Epidermal melanocyte (primary cell): Measurements from ENCODE around the gene DOCK1.

ENCODE experiments used
- DNase-seq: peaks from one replicate; pipeline ENCODE4 v3.0.0; 2011; ENCODE audit warnings: low spot score; ENCODE audit not compliant: insufficient read length

Gene DOCK1

DNA sequence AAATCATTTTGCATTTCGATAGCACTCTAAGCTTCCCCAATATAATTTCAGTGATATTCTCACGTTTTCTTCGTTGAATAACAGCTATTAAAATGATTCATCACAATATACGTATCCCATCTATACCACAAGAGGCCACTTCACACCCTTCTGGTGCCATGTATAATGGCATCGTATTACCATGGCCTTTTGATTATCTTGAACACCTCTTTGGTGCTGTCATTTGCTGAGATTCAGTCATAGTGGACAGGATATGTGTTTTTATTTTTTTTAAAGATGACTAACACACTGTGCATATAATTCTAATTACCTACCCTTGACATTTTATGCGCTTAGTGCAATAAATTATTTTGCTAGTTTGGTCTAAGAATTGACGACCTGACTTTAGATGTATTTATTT lies 297.8 kb downstream of the DOCK1 start:
- no peak for DNase-seq

DNA sequence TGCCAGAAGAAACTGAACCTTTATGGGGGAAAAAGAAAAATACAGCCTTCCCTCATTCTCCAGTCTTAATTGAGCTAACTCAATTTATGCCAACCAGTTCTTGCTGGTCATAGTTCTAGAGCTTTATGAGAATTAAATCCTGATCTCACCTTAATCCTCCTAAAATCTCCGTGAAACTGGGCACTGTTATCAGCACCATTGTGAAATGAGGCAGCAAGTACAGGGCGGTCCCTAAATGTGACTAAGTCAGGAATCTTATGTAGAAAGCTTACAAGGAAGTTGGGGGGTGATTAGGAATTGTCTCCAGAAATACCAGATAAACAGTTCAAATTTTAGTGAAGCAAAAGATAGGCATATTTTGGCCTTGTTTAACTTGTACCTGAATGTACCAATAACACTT lies 301.9 kb downstream of the DOCK1 start:
- no peak for DNase-seq

DNA sequence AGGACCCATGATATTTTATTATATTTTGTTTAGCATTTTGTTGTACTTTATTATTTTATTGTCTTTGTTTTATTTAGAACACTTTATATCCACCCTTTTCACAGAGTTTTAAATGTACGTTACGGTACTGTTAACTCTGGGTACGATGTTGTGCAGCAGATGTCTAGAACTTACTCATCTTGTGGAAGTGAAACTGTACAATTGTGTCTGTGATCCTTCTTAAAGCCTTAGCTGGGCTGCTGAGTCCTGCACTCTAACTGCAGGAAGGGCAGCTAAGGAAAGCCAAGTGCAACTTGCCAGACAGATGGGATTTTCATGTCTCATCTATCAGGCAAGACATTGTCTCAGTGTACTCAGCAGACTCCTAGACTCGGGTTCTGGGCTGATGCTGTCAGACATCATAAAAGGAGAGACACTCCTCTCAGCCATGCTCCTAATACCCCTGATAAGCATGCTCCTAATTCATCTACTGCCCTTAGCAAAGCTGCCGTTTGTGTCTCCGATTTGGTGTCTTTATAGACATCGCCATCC lies 305.8 kb downstream of the DOCK1 start:
- no peak for DNase-seq

DNA sequence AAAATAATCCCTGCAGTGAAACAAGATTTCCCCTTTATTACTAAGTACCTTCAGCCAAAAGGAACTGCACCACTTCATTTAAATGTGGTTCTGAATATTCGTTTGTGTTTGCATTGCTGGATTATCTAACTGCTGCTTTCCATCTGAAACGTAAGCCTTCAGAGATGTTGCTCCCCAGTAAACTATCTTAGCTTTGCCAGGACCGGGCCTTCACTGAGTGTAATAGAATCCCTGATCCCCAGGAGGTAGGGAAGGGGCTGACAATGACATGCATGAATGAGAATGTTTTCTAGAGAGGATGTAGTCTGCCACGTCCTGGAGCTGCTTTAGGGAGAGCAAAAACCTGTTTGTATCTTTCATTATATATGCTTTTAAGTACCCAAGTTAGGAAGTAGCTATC lies 310.6 kb downstream of the DOCK1 start:
- no peak for DNase-seq

DNA sequence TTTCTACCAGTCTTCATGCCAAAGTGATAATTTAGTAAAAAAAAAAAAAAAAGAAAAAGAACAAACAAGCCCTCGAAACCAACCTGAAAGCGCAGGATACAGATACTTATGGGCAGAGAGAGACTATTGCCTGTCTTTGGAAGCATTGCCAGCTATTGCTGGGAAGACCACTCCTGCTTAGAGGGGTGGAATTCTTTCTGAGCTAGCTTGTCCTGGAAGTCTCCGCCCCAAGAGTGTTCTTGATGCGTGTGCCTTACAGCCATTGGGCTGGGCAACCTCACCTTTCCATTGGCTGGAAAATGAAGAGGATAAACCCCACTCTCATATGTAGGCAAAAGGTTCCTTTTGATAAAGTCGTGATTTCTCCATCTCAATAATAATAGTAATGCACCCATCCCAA lies 311.0 kb downstream of the DOCK1 start:
- no peak for DNase-seq

DNA sequence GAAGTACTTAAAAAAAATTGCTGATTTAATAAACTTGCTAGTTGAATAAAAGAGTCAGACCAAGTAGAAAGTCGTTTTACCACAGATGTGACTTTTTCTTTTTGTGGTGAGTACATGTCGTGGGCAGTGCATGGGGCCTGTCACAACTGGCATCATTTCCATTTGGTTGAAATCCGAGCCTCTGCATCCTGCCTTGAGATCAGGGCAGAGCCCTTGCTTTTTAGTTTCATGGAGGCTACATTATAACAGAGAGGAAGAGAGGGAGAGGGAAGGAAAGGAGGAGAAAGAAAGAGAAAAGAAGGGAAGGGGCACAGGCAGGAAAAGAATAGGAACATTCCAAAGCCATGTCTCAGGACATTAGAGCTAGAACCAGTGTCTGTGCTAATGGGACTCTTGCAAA lies 311.6 kb downstream of the DOCK1 start:
- DNase-seq: no peak

DNA sequence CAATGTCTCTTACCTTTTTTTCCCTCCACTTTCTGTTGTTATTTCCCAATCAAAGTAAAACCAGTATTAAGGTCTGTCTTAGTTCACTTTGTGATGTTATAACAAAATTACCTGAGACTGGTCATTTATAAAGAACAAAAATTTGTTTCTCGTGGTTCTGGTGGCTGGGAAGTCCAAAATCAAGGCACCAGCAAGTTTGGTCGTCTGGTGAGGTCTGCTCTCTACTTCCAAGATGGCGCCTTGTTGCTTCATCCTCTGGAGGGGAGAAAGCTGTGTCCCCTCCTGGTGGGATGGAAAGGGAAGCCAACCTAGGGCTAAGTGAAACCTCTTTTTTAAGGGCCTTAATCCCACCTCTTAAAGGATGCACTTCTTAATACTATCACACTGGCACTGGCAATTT lies 313.4 kb downstream of the DOCK1 start:
- DNase-seq: no peak

DNA sequence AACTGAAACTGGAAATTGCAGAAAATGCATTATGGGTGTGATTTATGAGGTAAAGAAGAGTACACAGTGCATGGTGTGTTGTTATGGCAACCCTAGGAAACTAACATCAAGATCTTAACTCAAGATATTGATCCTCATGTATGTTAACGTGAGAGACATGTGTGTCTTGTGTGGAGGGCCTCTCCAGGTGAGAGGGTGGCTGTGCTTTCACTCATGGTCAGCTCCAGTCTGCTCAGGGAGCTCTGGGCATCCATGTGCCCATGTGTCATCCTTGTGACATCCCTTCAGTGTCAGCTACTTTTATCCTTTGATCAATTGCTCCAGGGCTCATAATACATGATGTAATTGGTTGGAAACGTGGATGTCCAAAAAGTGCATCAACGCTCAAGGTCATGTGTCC lies 316.1 kb downstream of the DOCK1 start:
- no peak for DNase-seq

DNA sequence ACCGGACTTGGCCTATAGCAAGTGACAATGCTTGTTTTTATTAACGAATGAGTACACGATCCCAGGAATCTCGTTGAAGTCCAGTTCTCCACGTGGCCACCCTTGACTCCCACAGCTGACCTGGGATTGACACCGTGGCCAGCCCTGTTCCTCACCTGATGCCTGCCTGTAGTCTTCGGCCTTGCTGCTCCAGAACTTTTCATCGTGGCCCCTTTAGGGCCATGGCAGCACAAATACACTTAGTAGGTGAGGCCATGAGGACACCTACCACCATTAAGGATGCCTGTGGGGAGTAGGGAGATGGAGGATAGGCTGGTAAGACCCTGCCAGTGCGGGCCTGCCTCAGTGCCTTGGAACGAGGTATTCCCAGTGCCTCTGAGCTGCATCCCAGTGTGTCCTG lies 321.8 kb downstream of the DOCK1 start:
- DNase-seq: no peak

DNA sequence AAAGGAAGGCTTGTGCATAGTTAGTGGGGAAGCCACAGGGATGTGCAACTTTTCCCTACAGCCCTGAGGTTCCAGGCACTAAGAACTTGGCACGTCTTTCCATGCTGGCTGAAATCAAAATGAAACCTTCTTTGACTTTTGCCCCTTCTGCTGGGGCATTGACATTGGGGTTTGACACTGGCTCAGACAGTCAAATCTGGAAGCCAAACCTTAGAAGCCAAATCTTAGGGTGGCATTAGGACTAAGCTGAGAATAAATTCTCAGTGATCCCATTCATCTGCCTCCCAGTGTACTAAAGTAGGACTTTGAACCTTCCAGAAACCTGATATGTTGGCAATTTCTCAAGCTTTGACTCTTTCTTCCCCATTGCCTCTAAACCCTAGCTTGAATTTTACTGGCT lies 322.4 kb downstream of the DOCK1 start:
- DNase-seq: no peak

DNA sequence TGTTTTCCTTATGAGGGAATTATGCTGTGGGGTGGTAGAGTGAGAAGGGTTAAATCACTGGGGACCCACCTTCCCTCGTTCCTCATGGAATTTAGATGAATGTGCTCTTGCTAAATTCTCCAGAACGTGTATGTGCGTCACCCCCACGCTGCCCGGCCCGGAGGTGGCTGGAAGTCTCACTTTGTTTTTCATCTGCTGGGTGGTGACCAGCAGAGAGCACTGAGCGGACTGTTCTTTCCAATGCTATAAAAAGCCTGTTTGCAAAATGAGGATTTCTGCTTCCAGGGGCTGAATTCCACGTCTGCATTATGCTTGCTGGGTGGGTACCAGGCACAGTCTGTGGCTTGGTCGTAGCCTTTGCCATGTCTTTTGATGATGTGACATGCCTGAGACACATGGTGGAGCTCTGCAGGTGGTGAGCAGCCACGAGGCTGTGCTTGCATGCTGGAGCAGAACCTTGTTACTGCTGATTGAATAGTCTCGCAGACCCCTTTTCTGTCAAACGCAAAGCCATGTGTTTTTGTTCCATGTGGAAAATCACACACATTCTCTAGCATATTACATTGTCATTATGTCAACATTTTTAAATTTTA lies 323.1 kb downstream of the DOCK1 start:
- no peak for DNase-seq

DNA sequence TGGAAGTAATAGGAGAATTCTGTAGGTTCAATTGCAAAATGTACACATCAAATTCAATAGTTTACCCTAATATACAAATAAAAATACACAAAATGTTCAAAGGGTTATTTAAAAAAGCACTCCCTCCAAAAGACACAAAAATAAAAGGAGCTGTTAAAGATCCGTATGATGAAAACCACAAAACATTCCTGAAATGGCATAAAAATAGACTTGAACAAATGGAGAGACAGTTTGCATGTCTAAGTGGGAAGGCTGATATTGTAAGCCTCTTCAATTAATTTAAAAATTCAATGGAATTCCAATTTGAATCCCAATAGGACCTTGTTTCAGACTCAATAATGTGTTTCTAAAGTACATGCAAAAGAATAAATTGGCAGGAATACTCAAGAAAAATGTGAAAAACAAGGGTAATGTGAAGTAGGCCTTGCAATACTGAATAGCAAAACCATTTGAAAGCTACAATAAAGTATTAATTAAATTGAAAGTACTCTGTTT lies 329.1 kb downstream of the DOCK1 start:
- DNase-seq: no peak

DNA sequence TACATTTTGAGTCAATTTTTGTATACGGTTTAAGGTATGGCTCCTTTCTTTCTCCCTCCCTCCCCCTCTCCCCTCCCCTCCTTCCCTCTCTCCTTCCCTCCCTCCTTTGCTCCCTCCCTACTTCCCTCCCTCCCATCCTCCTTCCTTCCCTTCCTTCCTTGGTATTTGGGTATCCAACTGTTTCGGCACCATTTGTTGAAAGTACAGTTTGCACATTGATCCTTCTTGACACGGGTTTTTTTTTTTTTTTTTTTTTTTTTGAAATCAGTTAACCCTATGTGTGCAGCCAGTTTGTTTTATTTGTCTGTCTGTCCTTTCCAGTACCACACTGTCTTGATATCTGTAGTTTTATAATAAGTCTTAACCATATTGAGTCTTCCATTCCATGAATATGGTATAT lies 331.0 kb downstream of the DOCK1 start:
- DNase-seq: no peak

DNA sequence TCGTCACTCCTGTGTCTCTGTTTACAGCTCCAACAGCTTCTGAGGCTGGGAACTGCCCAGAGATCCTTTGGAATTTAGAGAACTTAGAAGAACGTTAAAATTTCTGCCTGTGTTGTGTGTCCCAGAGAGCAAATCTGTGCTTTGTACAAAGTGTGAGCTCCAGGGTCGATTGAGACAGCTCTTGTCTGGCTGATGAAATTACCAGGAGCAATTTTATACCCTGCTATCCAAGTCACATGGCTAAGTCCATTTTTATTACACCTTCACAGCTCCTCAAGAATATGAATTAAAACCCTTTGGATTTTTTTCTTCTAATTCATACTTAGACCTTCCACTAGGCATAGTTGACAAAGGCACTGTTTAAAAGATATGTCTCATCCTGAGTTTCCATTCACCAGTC lies 337.7 kb downstream of the DOCK1 start:
- no peak for DNase-seq

DNA sequence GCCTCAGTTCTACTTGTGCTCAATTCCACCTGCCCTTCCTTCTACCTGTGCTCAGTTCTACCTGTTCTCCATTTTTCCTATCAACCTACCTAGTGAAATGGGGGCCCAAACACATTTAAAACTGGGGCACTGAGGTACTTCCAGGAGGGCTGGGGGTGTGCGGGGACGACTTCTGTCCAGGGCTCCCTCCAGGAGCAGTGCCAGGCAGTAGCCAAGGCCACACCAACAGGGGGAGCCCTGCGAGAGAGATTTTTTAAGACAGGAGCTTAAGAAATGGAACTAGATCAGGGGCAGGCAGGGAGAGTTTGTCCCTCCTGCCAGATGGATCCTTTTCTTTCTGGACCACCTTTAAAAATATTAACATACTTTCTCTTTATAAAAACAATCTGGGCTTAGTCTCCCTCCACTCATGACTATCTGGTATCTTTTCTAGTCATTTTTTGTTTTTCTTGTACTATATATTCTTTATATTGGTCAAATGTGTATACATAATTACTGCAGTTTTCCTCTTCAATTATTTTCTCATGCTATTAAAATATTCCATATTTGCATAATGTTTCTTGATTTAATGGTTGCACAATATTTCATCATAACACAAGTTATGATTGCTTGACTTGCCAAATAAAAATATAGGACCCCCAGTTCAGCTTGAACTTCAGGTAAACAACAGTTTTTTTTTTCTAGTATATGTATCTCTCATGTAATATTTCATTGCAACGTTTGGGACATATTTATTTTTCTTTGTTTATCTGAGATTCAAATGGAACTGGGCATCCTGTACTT lies 338.5 kb downstream of the DOCK1 start:
- DNase-seq: no peak

DNA sequence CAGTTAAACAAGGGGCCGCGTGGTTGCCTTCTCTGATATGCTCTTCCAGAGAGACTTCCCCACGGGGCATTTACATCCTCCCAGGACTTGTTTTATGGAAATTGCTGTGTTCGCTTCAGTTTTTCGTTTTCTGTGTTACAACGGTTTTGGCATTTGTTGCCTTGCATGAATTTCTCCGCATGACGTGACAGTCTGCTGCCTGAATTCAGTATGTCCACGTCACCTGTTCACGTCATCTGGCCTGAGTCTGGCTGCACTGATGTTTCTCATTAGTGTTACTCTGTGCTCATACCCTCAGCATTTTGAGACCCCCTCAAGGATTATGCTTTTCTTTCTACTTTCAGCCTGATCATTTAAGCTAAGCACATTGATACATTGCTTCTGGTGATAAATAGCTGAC lies 340.2 kb downstream of the DOCK1 start:
- DNase-seq: no peak

DNA sequence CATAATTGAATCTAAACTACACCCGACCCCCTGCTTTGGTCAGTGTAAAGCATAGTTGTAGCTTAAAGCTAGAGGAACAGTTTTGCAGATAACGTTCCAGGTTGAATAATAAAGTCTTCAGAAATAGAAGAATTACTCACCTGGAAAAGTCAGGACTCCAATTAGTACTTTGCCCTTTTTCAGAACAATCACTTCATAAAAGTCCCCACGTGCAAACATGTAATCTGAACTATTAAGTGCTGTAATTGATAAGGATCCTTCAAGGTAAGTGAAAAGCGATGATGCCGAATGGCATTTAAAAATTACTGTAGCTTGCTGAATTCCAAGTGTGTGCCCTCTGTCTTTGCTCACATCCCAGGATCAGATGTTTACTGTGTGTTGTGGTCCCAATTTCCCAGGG lies 344.8 kb downstream of the DOCK1 start:
- DNase-seq: no peak

DNA sequence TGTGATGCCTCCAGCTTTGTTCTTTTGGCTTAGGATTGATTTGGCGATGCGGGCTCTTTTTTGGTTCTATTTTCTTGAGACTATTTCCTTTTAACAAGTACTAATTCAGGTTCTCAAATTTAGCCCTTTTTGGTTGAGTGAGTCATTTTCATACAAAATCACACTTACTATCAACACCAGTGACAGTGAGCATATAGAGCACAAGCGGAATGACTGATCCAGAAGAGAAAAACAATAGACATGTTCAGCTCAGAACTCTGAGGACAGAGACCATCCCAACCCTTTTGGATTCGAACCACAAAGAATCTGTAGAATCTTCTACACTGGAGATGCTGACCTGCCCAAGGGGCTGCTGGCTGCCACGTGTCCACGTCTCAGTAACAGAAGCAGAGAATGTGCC lies 347.6 kb downstream of the DOCK1 start:
- DNase-seq: no peak

DNA sequence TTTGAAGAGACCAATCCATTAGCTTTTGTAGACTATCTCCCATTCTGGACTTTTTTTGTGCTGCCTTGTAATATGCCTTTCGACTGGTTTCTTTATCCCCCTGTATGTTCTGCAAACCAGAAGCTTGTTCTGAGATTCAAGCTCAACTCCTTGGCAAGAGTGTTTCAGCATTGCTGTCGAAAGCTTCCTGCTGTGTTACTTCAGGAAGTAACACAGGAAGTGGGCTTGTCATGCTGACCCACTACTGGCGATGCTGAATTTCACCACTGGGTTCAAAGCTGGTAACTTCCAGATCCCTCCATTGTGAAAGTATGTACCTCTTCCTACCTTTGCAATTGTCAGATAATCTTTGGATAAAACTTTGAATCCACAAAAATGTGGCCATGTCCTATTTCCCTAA lies 349.0 kb downstream of the DOCK1 start:
- DNase-seq: no peak

DNA sequence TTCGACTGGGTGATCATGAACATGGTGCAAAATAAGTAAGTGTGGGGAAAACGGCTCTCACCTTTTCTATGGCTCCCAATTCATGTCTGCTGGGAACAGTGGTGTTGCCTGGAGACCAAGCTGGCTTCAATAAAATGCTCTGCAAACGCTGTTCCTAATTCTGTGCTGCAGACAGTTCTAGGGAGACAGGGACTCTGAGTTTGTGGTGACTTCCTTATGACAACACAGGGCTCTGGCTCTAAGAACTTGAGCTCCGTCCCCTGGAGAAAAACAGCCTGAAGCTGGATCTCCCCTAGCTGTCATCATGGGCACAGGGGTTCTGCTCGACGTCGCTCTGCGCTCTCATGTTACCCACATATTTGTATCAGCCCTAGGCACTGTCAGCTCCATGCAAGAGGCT lies 352.2 kb downstream of the DOCK1 start:
- DNase-seq: no peak

DNA sequence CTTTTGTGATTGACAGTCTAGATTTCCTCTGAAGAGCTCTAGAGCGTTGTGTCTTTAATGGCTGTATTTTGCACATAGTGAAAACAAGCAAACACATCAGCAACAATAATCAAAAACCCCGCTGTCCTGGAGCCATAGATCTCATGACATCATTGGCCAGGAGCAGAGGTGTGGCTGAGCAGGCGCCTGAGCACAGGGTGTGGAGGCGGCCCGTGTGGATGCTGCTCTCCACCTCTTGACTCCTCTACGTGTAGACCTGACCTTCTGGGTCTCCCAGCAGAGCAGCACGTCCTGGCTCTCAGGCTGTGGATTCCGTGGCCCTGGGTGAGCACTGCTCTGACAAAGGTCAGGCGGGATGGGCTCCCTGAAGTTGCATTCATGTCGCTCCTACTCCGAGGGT lies 354.1 kb downstream of the DOCK1 start:
- no peak for DNase-seq

DNA sequence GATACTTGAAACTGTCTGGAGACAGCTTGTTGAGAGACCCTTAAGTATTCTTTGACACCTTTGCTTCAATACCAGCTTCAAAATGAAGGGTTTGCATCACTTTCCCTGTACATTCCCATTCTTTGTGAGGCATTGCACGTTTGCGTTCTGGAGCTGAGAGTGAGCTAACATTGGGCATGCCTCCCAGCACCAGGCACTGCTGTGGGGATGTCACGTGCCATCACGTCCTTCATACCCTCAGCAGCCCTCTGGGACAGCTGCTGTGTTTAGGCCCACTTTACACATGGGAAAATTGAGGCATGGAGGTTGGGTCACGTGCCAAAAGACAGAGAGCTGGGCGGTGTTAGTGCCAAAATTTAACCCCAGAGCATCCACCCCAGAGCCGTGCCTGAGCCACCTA lies 357.4 kb downstream of the DOCK1 start:
- no peak for DNase-seq

DNA sequence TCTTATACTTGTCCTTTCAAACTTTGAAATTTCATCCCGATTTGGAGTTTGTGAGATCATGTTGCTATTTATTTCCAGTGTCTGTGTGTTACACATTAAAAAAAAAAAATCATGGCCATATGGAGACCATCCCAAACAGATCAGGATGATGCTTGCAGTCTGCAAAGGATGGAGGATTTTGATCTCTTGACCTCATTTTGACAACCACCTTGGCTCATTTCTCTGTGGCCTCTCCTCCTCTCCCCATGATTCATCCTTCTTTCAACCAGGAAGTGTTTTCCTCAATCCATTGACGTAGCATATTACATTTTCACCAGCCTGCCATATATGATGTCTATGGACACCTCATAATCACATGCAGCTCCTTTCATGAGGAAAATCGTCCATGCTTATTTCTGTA lies 360.1 kb downstream of the DOCK1 start:
- DNase-seq: no peak
